GM23338 (cell line): Measurements from ENCODE around the gene PCDHGA10. TPM values are rescaled to one million over a fixed set of nuclear protein-coding genes. Genes with fewer than 3 reads are reported as not detected.

Experiments used
- ATAC-seq: fragments of 200-7000 bp; cut with Tn5 transposase; 3 replicates; pipeline ENCODE4 v1.9.1; 2020
- DNase-seq: peaks from one replicate; pipeline ENCODE4 v3.0.0-alpha.2; 2015; ENCODE audit warnings: low spot score
- H2AFZ ChIP-seq: fragments of 200-600 bp; sonication (generic); 2 replicates; pipeline ENCODE4 v1.8.0; 2016; ENCODE audit warnings: antibody characterized with exemption, mild to moderate bottlenecking, moderate library complexity
- H3F3A ChIP-seq: fragments of 200-600 bp; sonication (generic); replicated peaks from 2 replicates; pipeline ENCODE4 v1.8.0; 2017; ENCODE audit warnings: antibody characterized with exemption, mixed run types, low read depth
- H3K27ac ChIP-seq: fragments of 200-600 bp; sonication (generic); 2 replicates; pipeline ENCODE4 v1.6.1; 2016; ENCODE audit warnings: low read depth
- H3K27me3 ChIP-seq: fragments of 200-600 bp; sonication (generic); 2 replicates; pipeline ENCODE4 v1.8.0; 2016; ENCODE audit warnings: mild to moderate bottlenecking, mixed run types, moderate library complexity; ENCODE audit not compliant: insufficient read depth
- H3K36me3 ChIP-seq: fragments of 200-600 bp; sonication (generic); 2 replicates; pipeline ENCODE4 v1.8.0; 2016; ENCODE audit warnings: mild to moderate bottlenecking; ENCODE audit not compliant: insufficient read depth
- H3K4me1 ChIP-seq: fragments of 200-600 bp; sonication (generic); 2 replicates; pipeline ENCODE4 v1.8.0; 2016; ENCODE audit warnings: mild to moderate bottlenecking, moderate library complexity; ENCODE audit not compliant: insufficient read depth
- H3K4me2 ChIP-seq: fragments of 200-600 bp; sonication (generic); 2 replicates; pipeline ENCODE4 v1.7.1; 2017; ENCODE audit warnings: mixed run types
- H3K4me3 ChIP-seq: fragments of 200-600 bp; sonication (generic); 2 replicates; pipeline ENCODE4 v1.6.1; 2016; ENCODE audit warnings: mixed run types
- H3K79me2 ChIP-seq: fragments of 200-600 bp; sonication (generic); replicated peaks from 2 replicates; pipeline ENCODE4 v1.8.0; 2017; ENCODE audit warnings: mild to moderate bottlenecking; ENCODE audit not compliant: insufficient read depth
- H3K9me2 ChIP-seq: fragments of 200-600 bp; sonication (generic); 2 replicates; pipeline ENCODE4 v1.8.0; 2017; ENCODE audit not compliant: insufficient read depth
- H4K20me1 ChIP-seq: fragments of 200-600 bp; sonication (generic); replicated peaks from 2 replicates; pipeline ENCODE4 v1.8.0; 2017; ENCODE audit warnings: mild to moderate bottlenecking; ENCODE audit not compliant: insufficient read depth
- H3K27ac Mint-ChIP-seq: 2 replicates; pipeline ENCODE4 v1.8.0; 2020; ENCODE audit warnings: inconsistent platforms, mild to moderate bottlenecking, moderate library complexity, mixed read lengths
- H3K27me3 Mint-ChIP-seq: 3 replicates; pipeline ENCODE4 v1.8.0; 2022; ENCODE audit warnings: low read depth, mild to moderate bottlenecking, moderate library complexity, mixed read lengths, inconsistent platforms; ENCODE audit not compliant: insufficient read depth, poor library complexity
- H3K36me3 Mint-ChIP-seq: 3 replicates; pipeline ENCODE4 v1.8.0; 2021; ENCODE audit warnings: low read depth, mild to moderate bottlenecking, inconsistent platforms, moderate library complexity, mixed read lengths
- H3K4me1 Mint-ChIP-seq: 3 replicates; pipeline ENCODE4 v1.8.0; 2020; ENCODE audit warnings: mild to moderate bottlenecking, inconsistent platforms, mixed read lengths
- H3K4me3 Mint-ChIP-seq: 3 replicates; pipeline ENCODE4 v1.8.0; 2021; ENCODE audit warnings: moderate library complexity, mild to moderate bottlenecking, inconsistent platforms, mixed read lengths
- H3K9me3 Mint-ChIP-seq: 3 replicates; pipeline ENCODE4 v1.8.0; 2020; ENCODE audit warnings: moderate library complexity, mild to moderate bottlenecking, inconsistent platforms, mixed read lengths
- POLR2AphosphoS5 ChIP-seq: IDR thresholded peaks from 2 replicates; pipeline ENCODE4 v1.6.1; 2016; ENCODE audit warnings: antibody characterized with exemption, low read depth
- ZNF331 ChIP-seq: fragments of 250-450 bp; sonication (Bioruptor Pico); IDR thresholded peaks from 2 replicates; pipeline ENCODE4 v1.5.0; 2020; ENCODE audit warnings: low read depth, mild to moderate bottlenecking, moderate library complexity
- polyA plus RNA-seq: library from polyadenylated mRNA; unstranded; fragments of >200 nt; fragmentation: Nextera tagmentation; extraction: Ambion mirVana; gene quantifications from 2 replicates; pipeline ENCODE4 v1.2.1, GENCODE V29; 2016
- total RNA-seq: library from RNA; depleted of rRNA; stranded (reverse); fragments of >200 nt; shearing (Covaris generic); gene quantifications from 2 replicates; pipeline ENCODE4 v1.2.3, GENCODE V29; 2014
- TF ChIP-seq, protein P1 (sequence below): fragments of 250-450 bp; sonication (Bioruptor Pico); IDR thresholded peaks from 2 replicates; pipeline ENCODE4 v1.5.0; 2020; ENCODE audit warnings: mild to moderate bottlenecking, moderate library complexity
- TF ChIP-seq, protein P2 (sequence below), 2 experiments: fragments of 200-600 bp in 1 of 2; sonication (generic) in 1 of 2; conservative IDR thresholded peaks; 2 replicates each; pipeline versions ENCODE4 v1.5.1 to v1.6.1; 2016 to 2017; ENCODE audit warnings: antibody characterized with exemption in 2 of 2, low read depth in 2 of 2, mild to moderate bottlenecking in 2 of 2, moderate library complexity in 1 of 2

PCDHGA10 gene
- total and polyA plus RNA-seq, 2 experiments from 2014 or later, result 2.1 to 6.5 TPM

DNA sequence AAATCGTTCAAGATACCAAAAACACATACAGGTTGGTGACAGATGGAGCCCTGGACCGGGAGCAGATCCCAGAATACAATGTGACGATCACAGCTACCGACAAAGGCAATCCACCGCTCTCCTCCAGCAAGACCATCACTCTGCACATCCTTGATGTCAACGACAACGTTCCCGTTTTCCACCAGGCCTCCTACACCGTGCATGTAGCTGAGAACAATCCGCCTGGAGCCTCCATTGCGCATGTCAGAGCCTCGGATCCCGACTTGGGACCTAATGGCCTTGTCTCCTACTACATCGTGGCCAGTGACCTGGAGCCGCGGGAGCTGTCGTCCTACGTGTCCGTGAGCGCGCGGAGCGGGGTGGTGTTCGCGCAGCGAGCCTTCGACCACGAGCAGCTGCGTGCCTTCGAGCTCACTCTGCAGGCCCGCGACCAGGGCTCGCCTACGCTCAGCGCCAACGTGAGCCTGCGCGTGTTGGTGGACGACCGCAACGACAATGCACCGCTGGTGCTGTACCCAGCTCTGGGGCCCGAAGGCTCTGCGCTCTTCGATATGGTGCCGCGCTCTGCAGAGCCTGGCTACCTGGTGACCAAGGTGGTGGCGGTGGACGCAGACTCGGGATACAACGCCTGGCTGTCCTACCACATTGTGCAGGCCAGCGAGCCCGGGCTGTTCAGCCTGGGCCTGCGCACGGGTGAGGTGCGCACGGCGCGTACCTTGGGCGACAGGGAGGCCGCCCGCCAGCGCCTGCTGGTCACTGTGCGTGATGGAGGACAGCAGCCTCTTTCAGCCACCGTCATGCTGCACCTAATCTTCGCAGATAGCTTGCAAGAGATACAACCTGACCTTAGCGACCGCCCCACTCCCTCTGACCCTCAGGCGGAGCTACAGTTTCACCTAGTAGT lies 41.0 kb upstream of the PCDHGA10 start:
- TF ChIP-seq POLR2AphosphoS5, result no peak
- TF ChIP-seq, protein P1, sequence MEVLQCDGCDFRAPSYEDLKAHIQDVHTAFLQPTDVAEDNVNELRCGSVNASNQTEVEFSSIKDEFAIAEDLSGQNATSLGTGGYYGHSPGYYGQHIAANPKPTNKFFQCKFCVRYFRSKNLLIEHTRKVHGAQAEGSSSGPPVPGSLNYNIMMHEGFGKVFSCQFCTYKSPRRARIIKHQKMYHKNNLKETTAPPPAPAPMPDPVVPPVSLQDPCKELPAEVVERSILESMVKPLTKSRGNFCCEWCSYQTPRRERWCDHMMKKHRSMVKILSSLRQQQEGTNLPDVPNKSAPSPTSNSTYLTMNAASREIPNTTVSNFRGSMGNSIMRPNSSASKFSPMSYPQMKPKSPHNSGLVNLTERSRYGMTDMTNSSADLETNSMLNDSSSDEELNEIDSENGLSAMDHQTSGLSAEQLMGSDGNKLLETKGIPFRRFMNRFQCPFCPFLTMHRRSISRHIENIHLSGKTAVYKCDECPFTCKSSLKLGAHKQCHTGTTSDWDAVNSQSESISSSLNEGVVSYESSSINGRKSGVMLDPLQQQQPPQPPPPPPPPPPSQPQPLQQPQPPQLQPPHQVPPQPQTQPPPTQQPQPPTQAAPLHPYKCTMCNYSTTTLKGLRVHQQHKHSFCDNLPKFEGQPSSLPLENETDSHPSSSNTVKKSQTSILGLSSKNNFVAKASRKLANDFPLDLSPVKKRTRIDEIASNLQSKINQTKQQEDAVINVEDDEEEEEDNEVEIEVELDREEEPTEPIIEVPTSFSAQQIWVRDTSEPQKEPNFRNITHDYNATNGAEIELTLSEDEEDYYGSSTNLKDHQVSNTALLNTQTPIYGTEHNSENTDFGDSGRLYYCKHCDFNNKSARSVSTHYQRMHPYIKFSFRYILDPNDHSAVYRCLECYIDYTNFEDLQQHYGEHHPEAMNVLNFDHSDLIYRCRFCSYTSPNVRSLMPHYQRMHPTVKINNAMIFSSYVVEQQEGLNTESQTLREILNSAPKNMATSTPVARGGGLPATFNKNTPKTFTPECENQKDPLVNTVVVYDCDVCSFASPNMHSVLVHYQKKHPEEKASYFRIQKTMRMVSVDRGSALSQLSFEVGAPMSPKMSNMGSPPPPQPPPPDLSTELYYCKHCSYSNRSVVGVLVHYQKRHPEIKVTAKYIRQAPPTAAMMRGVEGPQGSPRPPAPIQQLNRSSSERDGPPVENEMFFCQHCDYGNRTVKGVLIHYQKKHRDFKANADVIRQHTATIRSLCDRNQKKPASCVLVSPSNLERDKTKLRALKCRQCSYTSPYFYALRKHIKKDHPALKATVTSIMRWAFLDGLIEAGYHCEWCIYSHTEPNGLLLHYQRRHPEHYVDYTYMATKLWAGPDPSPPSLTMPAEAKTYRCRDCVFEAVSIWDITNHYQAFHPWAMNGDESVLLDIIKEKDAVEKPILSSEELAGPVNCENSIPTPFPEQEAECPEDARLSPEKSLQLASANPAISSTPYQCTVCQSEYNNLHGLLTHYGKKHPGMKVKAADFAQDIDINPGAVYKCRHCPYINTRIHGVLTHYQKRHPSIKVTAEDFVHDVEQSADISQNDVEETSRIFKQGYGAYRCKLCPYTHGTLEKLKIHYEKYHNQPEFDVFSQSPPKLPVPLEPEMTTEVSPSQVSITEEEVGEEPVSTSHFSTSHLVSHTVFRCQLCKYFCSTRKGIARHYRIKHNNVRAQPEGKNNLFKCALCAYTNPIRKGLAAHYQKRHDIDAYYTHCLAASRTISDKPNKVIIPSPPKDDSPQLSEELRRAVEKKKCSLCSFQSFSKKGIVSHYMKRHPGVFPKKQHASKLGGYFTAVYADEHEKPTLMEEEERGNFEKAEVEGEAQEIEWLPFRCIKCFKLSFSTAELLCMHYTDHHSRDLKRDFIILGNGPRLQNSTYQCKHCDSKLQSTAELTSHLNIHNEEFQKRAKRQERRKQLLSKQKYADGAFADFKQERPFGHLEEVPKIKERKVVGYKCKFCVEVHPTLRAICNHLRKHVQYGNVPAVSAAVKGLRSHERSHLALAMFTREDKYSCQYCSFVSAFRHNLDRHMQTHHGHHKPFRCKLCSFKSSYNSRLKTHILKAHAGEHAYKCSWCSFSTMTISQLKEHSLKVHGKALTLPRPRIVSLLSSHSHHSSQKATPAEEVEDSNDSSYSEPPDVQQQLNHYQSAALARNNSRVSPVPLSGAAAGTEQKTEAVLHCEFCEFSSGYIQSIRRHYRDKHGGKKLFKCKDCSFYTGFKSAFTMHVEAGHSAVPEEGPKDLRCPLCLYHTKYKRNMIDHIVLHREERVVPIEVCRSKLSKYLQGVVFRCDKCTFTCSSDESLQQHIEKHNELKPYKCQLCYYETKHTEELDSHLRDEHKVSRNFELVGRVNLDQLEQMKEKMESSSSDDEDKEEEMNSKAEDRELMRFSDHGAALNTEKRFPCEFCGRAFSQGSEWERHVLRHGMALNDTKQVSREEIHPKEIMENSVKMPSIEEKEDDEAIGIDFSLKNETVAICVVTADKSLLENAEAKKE, result no peak
- H2AFZ ChIP-seq, result no peak overlapping the region
- H3K79me2 ChIP-seq, result no peaks in the 10 kb centered on the region
- no peaks in the 10 kb centered on the region for H3K27me3 ChIP-seq
- Mint-ChIP-seq H3K4me3 (no peak overlapping the region), H3K27me3 (peaks cover 6% of the 10 kb centered on the region), H3K4me1 (peaks cover 2% of the 10 kb centered on the region; the same call in 1 of the 3 replicates), H3K36me3 (peaks cover 54% of the 10 kb centered on the region), H3K27ac (no peak overlapping the region), H3K9me3 (peaks cover 63% of the 10 kb centered on the region)
- H3K9me2 ChIP-seq, result no peaks in the 10 kb centered on the region
- ATAC-seq (no peak), DNase-seq (no peak)
- H4K20me1 ChIP-seq, result no peaks in the 10 kb centered on the region
- no peak overlapping the region for H3K27ac ChIP-seq
- no peaks in the 10 kb centered on the region for H3K36me3 ChIP-seq
- no peak overlapping the region for H3K4me2 ChIP-seq
- H3F3A ChIP-seq, result no peaks in the 10 kb centered on the region
- H3K4me3 ChIP-seq, result no peak overlapping the region
- H3K4me1 ChIP-seq, result no peaks in the 10 kb centered on the region

DNA sequence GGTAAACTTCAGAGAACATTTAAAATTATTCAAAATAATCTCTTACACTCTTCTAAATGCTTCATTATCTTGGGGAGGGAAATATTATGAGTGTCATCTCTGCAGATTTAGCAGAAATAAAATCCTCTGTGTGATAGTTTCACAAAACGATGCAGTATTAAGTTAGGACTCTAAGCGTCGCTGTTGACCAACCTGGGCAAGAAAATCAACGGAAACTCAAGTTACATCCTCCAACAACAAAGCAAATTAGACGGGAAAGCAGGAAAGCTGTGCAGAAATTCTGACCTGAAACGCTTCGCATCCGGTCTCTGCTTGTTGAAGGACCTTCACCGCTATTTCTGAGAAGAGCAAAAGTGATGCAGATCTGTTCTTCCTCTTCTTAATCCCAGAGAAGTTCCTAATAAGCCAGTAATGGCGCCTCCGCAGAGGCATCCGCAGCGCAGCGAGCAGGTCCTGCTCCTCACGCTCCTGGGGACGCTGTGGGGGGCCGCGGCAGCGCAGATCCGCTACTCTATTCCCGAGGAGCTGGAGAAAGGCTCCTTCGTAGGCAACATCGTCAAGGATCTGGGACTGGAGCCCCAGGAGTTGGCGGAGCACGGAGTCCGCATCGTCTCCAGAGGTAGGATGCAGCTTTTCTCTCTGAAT lies 39.0 kb upstream of the PCDHGA10 start, which contains the start of gene PCDHGA6:
PCDHGA6 (plus strand) TSS at position 219 of the 645 bp plus-strand sequence; CDS start at position 412, 193 bp downstream.
- Mint-ChIP-seq H3K9me3 (peaks cover 71% of the 10 kb centered on the region), H3K27ac (no peak within 1 kb of the TSS), H3K4me3 (peak within 1 kb of the TSS; percentile 38; the same call in 2 of the 3 replicates), H3K4me1 (peaks cover 2% of the 10 kb centered on the region; the same call in 1 of the 3 replicates), H3K27me3 (peaks cover 6% of the 10 kb centered on the region), H3K36me3 (peaks cover 64% of the 10 kb centered on the region)
- no peak; the same call in 2 of the 3 replicates for ATAC-seq
- Histone ChIP-seq H3K36me3 (no peaks in the 10 kb centered on the region), H3K4me3 (no peak within 1 kb of the TSS), H3F3A (no peaks in the 10 kb centered on the region), H3K4me2 (0 out of 2 replicates have a peak within 1 kb of the TSS, but pooled peaks have one; percentile 8), H3K4me1 (no peaks in the 10 kb centered on the region), H3K9me2 (no peaks in the 10 kb centered on the region), H3K27ac (no peak within 1 kb of the TSS), H4K20me1 (no peaks in the 10 kb centered on the region), H2AFZ (no peak within 1 kb of the TSS), H3K79me2 (no peaks in the 10 kb centered on the region), H3K27me3 (no peaks in the 10 kb centered on the region)
- peak; percentile 44 for DNase-seq
- no peak for TF ChIP-seq ZNF331
- TF ChIP-seq, protein P2, sequence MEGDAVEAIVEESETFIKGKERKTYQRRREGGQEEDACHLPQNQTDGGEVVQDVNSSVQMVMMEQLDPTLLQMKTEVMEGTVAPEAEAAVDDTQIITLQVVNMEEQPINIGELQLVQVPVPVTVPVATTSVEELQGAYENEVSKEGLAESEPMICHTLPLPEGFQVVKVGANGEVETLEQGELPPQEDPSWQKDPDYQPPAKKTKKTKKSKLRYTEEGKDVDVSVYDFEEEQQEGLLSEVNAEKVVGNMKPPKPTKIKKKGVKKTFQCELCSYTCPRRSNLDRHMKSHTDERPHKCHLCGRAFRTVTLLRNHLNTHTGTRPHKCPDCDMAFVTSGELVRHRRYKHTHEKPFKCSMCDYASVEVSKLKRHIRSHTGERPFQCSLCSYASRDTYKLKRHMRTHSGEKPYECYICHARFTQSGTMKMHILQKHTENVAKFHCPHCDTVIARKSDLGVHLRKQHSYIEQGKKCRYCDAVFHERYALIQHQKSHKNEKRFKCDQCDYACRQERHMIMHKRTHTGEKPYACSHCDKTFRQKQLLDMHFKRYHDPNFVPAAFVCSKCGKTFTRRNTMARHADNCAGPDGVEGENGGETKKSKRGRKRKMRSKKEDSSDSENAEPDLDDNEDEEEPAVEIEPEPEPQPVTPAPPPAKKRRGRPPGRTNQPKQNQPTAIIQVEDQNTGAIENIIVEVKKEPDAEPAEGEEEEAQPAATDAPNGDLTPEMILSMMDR (conservative IDR thresholded peaks at IDR 0.05; ENCODE audit: low read depth in 2 of 2), result peak; percentile 43 to 47
